ENCODE measurements around the gene TBX3.

Gene TBX3

GRCh38 chr12:114627393-114627792, 56.6 kb downstream of the TBX3 start:
- DNase-seq (ENCODE audit: low read depth in 2 of 2), result no peak

- peak in 1 of 2 donors; percentile 2 for DNase-seq (ENCODE audit: low read depth in 2 of 2)
Observed at GRCh38 chr12:114625294-114625851, 58.6 kb downstream of the TBX3 start.

GRCh38 chr12:114623737-114624136, 60.2 kb downstream of the TBX3 start:
- DNase-seq (ENCODE audit: low read depth in 2 of 2), result no peak
